NCI-H1105 (cell line): ENCODE measurements around the gene MSRB2.

Source experiments
- DNase-seq: peaks from one replicate; lab custom pipeline; 2025; lab: John Stamatoyannopoulos, UW

MSRB2 gene

DNA sequence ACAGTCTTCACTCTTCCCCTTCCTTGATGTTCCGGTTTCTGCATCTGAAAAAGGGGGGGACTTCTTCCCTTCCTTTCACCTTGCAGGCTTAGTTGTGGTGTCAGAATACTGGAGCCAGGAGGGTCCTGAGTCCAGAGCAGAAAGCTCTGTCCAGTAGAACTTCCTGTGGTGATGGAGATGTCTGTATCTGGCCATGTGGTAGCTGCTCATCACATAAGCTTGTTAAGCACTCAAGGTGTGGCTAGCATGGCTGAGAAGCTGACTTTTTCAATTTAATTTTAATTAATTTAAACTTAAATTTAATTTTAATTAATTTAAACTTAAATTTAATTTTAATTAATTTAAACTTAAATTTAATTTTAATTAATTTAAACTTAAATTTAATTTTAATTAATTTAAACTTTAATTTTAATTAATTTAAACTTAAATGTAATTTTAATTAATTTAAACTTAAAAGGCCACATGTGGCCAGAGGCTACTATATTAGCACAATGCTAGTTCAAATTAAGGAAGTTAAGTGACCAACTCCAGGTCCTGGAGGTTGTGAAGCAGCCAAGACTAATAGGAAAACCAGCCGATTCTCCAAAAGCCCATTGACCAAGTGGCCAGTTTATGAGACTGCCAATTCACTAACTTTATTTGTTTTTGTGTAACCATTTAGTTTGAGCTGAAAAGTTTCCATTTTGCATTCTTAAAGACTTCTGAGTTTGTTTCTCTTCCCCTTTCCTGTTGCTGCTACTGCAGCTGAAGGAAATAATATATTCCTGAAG, 16.3 kb downstream of the MSRB2 start:
- no peak for DNase-seq

DNA sequence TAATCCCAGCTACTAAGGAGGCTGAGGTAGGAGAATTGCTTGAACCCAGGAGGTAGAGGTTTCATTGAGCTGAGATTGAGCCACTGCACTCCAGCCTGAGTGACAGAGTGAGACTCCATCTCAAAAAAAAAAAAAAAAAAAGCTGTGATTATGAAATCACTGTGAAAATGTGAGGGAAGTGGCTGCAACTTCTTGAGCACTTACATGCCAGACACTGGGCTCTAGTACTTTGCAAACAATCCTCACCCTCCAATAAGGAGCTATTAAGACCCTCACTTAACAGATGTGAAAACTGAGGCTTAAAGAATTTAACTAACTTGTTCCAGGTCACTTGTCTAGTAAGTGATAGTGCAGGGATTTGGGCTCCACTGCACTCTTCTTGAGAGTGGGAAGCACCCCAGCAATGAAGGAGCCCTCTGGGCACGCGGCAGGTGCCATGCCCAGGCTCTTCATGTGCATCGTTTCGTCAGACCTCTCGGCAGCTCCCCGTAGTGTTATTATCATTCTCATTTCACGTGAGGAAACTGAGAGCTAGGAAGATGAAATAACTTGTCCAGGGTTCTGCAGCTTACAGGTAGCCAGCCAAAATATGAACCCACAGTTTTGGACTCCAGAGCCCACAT, 19.0 kb downstream of the MSRB2 start:
- no peak for DNase-seq

DNA sequence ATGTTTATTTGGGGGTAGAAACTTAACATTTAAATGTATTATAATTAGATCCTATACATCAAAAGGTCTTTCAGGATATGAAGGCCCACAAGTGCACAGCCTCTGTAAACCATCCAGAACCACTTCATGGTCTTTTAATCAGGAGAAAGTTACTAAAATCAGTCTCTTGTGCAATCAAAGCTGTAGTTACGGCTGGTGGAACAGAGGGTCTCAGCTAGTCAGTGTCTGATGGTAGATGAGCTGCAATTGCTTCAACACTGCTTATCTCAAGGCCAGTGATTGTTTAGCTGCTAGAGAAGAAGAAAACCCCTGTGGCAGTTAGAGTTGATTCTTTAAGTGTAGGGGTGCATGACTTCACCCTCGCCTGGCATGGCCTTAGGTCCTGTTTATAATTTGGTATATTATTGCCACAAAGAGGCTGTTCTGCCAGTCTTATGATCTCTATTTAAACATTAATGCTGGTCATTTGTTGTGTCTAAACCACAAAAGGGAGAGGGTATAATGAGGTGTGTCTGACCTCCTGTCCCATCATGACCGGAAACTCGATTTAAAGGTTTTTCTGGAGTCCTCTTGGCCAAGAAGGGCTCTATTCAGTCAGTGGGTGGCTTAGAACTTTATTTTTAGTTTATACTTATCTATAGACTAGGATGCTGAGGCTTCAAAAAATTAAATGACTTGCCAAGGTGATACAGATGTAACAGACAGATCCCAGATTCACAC, 21.3 kb downstream of the MSRB2 start:
- no peak for DNase-seq

DNA sequence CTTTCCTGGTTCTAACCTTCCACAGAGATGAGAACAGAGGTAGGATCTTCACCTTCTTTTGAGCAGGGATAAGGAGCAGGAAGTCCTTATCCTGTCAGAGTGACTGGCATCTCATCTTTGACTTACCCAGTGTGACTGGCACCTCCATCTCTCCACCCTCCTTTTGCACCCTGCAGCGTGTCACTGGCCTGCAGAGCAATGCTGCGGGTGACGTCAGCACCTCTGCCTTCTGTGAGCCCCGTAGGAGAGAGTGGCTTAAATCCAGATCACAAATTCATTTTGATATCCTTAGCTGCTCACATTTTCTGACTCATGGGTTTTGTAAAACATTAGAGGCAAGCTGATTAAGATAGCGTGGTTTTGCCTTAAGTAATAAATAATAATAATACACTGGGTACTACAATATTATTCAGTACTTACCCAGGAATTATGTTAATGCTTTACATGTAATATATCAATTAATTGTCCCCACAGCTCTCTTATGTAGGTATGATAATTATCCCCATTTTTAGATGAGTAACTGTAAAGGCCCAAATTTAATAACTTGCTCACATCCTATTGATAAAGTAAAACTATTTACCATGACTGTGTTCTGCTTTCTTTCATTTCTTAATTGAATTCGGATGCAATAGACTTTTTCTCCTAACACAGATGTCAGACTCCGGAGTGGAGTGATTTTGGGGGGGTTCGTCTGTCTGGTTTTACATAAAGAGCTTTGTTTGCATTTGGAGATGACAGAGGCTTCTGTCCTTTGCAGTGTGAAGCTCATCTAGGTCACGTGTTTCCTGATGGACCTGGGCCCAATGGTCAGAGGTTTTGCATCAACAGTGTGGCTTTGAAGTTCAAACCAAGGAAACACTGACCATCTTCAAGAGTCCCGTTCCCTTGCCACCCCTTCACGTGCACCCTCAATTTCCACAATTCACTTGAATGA, 24.9 kb downstream of the MSRB2 start:
- no peak for DNase-seq

DNA sequence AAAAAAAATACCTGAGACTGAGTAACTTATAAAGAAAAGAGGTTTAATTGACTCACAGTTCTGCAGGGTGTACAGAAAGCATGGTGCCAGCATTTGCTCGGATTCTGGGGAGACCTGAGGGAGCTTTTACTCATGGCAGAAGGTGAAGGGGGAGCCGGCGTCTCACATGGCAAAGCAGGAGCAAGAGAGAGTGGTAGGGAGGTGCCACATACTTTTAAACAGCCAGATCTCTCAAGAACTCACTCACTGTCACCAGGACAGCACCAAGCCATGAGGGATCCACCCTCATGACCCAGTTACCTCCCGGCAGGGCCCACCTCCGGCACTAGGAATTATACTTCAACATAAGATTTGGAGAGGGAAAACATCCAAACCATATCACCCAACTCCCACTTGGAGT, 25.8 kb downstream of the MSRB2 start:
- no peak for DNase-seq

DNA sequence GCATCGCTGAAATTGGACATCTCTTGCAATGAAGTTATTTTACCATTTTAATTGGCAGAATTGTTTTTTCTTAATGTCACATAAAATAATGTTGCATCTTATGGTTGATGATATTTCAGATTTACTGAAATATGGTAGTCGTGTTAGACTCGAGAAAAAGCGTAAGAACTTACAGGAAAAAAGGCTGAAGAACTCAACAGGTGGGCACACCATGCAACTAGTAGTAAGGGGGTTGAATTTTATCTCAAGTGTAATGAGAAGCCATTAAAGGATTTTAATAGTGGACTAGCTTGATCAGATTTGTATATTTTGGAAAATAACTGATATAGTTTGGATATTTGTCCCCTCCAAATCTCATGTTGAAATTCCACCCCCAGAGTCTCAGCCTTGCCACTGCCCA, 41.1 kb downstream of the MSRB2 start:
- DNase-seq, result no peak

DNA sequence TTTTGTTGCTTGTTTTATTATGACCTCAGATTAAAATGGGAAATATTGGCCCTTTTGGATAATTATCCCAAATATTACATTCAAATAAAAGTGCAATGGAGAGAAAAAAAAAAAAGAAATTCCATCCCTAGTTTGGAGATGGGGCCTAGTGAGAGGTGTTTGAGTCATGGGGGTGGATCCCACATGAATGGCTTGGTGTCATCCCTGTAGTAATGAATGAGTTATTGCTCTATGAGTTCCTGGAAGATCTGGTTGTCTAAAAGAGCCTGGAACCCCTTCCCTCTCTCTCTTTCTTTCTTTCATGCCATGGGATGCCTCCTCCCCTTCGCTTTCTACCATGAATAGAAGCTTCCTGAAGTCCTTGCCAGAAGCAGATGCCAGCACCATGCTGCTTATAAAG, 44.3 kb downstream of the MSRB2 start:
- DNase-seq, result no peak

DNA sequence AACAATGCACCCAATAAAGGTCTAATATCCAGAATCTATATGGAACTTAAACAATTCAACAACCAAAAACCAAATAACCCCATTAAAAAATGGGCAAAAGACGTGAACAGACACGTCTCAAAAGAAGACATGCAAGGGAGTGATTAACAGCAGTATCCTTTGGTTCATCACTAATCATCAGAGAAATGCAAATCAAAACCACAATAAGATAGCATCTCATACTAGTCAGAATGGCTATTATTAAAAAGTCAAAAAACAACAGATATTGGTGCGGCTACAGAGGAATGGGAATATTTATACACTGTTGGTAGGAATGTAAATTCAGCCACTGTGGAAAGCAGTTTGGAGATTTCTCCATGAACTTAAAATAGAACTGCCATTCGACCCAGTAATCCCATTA, 46.6 kb downstream of the MSRB2 start:
- no peak for DNase-seq

DNA sequence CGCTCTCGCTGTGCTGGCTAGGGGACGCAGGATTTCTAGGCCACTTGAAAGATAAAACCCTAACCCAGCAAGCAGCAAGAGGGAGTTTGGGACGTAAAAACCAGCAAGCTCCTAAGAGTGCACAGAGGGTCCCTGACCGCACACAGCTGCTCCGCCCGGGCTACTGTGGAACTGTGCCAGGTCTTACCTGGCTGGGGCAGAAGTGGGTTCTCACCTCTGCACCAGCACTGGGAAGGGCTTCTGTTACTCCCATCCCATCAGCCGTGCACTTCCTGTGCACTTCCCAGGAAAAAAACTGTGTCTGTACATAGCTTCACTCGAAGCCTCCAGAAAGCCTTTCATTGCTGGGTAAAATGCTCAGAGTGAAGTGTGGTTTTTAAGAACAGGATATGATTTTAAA, 50.9 kb downstream of the MSRB2 start:
- DNase-seq, result no peak

DNA sequence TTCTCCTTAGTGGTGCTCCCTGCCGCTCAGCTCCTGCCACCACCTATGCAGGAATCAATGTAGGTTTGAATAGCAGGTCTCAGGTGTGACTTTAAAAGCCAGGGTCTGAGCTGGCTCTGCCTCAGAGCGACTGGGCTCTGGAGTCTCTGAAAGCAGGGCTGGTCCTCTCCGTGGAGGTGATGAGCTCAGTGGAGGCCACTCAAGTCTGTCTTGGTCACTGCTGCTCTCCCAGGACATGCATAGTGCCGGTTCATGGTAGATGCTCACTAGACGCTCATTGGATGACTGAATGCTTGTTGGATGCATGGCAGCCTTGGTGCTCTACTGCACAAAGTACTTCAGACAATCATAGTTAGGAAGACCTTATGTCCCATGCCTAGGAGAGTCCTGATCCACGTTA, 51.7 kb downstream of the MSRB2 start:
- no peak for DNase-seq

DNA sequence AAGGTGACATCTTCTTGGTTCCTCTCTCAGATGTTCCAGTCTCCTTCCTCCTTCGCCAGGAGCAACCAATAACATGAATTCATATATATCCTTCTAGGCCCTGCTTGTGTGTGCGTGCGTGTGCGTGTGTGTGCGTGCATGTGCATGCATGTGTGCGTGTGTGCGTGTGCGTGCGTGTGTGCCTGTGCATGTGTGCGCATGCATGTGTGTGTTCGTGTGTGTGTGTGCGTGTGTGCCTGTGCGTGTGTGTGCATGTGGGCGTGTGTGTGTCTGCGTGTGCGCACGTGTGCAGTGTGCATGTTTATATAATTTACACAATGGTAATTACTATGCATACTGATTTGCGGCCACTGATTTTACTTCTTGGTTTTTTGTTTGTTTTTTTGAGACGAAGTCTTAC, 52.8 kb downstream of the MSRB2 start:
- no peak for DNase-seq

DNA sequence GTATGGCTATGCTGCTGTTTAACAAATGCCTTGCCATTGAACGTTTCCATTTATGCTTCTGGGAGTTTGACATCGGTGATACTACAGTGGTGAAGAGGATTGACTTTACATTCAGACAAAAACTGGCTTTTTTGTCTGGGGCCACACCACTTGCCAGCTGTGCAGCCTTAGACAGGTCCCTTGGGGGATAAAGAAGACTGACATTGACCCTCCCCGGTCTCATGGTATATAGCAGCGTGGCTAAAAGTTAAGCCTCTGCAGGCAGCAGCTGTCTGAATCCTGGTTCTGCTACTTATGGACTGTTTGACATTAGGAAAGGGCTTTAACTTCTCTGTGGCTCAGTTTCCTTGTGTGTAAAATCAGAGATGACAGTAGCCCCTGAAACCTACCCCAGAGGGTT, 54.7 kb downstream of the MSRB2 start:
- DNase-seq, result no peak

DNA sequence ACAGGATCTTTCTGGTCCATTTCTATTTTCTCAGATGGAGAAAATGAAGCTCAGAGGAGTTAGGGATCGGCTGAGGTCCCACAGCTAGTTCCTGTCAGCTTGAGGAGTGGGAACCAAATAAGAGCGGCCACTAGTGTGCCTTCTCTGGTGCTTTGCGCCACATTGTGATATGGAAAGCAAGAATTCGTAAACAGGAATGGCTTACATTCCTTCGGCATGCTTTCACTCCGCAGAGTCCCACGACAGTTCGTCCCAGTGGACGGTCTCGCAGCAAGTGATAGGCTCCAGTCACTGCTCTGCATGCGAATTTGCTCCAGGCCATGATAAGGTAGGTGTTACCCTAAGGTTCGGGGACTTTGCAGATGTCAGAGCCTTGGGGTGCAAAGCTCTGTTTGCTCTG, 55.2 kb downstream of the MSRB2 start:
- no peak for DNase-seq

DNA sequence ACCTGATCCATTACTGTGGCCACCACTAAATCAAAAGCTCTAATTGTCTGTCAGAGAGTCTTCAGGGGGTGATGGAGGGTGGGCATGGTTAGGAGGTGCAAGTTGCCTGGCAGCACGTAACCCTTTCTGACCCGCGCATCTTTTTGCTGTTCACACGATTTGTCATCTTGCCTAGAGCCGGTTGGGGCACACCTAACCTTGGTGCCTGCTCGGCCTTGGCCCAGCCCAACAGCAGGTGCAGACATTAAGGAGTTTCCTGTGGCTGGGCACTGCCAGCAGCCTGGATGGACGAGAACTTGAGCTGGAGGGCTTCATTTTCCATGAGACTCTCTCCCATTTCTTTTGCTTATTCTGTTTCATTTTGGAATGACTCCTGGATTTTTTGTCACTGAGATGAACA, 55.7 kb downstream of the MSRB2 start:
- no peak for DNase-seq

DNA sequence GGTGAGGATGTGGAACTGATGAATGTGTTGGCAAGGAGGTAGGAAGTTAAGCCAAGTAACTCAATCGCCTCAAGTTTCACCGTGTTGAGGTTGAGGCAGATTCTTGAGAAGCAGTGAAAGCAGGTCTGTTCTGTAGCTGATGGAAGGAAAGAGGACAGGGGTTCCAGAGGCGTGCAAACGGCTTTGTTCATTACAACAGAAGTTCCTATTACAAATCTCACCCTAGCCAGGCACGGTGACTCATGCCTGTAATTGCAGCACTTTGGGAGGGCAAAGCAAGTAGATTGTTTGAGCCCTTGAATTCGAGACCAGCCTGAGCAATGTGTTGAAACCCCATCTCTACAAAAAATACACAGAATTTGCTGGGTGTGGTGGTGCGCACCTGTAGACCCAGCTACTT, 59.8 kb downstream of the MSRB2 start:
- DNase-seq, result no peak

DNA sequence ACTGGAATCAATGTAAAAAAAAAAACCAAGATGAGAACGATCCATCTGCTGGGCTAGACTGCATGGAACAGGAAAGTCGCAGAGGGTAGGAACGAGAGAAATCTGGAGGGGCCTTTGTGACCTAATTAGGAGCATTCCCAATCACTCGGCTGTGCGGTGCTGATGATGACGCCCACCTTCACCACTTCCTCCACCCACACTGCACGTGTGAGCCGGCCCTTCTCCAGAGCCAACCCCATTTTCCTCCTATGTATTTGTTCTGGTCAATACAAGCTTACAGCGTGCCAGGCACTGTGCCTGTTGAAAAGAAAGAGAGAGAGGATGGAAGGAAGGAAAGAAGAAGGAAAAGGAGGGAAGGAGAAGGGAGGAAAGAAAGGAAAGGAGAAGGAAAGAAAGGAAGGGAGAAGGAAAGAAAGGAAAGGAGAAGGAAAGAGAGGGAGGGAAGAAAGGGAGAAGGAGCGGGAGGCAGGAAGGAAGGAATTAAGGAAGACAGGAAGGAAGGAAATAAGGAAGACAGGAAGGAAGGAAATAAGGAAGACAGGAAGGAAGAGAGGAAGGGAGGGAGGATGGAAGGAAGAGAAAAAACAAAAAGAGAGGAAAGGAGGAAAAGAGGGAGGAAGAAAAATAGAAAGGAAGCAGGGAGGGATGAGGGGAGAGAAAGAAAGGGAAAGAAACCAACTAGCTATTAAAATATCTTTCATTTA, 61.2 kb downstream of the MSRB2 start:
- DNase-seq, result no peak

DNA sequence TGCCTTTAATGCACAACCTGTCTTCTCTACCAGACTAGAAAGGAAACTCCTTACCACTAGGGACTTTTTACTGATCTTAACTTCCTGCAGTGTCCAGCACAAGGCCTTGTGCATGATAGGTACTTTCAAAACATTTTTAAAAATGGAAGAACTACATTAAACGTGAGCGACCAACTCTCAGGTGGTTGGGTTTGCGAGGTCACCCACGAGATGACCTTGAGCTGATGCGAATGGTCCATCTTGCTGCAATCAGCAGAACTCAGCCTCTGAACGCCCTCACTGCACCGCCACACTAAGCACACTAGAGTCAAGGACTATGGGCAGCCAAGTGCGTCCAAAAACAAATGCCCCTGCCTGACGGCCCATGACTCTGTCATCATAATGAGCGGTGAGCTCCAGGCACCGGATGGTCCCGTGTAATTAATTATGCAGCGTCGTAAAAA, 61.9 kb downstream of the MSRB2 start:
- DNase-seq, result no peak

DNA sequence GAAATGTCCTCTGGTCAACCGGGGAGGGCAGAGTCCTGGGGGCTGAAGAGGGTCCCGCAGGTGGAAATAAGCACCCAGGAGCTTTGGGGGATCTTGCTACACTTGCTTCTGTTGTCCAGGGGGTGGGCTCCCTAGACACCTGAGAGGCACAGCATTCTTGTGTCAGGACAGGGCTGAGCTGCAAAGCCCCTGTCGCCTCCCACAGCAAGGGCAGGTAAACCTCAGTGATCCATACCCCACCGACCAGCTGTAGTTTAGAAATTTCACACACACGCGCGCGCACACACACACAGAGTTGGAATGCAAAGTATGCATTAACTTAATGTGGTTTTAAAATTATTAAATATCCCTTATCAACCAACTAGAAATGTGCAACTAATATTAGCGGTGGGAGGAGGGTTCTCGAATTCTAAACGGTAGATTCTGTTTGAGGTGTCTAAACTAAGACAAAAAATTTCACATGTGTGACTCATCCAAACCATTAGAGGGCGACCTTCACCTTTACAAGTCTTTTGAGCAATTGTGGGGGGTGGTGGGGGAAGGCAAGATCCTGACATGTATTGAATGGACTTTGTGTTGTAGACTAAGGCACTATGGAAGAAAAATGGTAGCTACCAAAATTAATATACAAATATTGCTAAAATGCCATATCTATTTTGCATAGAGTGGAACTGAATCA, 62.5 kb downstream of the MSRB2 start:
- peak; percentile 27 for DNase-seq

DNA sequence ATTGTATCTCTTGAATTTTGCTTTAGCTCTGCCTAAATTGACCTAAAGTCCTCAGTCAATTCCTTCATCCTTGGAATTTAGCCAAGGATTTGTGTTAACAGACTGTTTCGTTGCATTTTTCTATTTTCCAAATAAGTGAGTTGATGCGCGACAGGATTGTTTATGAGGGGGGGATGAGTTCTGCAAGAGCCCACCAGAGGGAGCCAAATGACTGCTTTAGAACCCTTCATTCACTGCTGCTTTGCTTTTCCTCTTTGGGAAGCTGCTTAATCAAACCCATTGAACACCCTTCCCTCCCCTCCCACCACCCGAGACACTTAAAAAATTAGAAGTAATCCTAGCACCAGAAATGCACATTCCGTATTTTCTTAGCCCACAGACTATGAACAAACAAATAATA, 63.0 kb downstream of the MSRB2 start:
- peak; percentile 50 for DNase-seq

DNA sequence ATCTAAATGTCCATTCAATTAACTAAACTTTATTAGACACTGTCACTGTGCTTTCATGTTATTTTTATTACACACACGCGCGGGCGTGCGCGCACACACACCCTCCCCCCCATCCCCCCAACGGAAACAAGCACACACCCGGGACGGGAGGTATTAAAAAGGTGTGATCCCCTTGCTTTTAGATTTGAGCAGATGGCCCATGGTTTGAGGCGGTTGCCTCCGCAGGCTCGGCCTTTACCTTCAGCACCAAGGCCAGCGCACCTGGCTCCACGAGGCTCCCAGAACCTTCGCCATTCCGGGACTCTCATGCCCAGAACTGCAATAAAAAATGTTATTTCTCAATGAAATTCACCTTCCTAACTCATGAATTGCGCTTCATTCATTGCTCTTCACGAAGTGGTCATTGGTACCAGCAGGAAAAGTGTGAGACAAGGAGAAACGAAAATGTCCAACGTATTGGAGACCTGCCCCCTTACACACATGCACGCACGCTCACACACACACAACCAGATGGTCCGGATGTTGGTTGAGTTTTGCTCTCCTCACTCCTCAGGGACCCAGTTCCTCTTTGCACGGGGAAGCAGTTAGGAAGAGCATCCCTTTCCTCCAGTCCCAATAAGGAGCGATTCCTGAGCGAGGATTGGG, 76.0 kb downstream of the MSRB2 start:
- DNase-seq, result no peak
